K562 (cell line): ENCODE data around the gene CELF4. TPM values are rescaled to one million over a fixed set of nuclear protein-coding genes. Genes with fewer than 3 reads are reported as not detected.

Experiments used
- CC2D1A ChIP-seq: fragments of 450-650 bp; IDR thresholded peaks from 2 replicates; pipeline ENCODE4 v1.6.1; 2017; ENCODE audit warnings: mild to moderate bottlenecking
- CEBPZ ChIP-seq: fragments of 150-350 bp; IDR thresholded peaks from 2 replicates; pipeline ENCODE4 v1.6.1; 2014; ENCODE audit warnings: low read depth, mild to moderate bottlenecking, low read length, borderline replicate concordance
- DPF2 ChIP-seq: fragments of 450-650 bp; IDR thresholded peaks from 2 replicates; pipeline ENCODE4 v1.6.1; 2016
- HIVEP1 ChIP-seq: fragments of 250-450 bp; sonication (Bioruptor Pico); IDR thresholded peaks from 2 replicates; pipeline ENCODE4 v1.4.0; 2020; ENCODE audit warnings: mild to moderate bottlenecking
- HNRNPUL1 ChIP-seq: fragments of 200-400 bp; formaldehyde crosslinking; IDR thresholded peaks from 2 replicates; pipeline ENCODE4 v1.6.1; 2017; ENCODE audit warnings: low read length
- ILK ChIP-seq: fragments of 450-650 bp; IDR thresholded peaks from 2 replicates; pipeline ENCODE4 v1.6.1; 2016; ENCODE audit warnings: missing genetic modification characterization, low read depth, mild to moderate bottlenecking, missing compliant biosample characterization, moderate library complexity, borderline replicate concordance
- PURB ChIP-seq: sonication (generic); formaldehyde crosslinking; IDR thresholded peaks from 2 replicates; pipeline ENCODE4 v1.9.0; 2021; ENCODE audit warnings: low read depth, mild to moderate bottlenecking, missing genetic modification reagents
- RB1 ChIP-seq: fragments of 450-650 bp; IDR thresholded peaks from 2 replicates; pipeline ENCODE4 v1.6.1; 2017; ENCODE audit warnings: low read depth, mild to moderate bottlenecking
- ZNF589 ChIP-seq: fragments of 200-800 bp; sonication (Bioruptor generic); IDR thresholded peaks from 2 replicates; pipeline ENCODE4 v1.6.1; 2016; ENCODE audit warnings: low read depth, missing genetic modification characterization, missing compliant biosample characterization
- ZNF77 ChIP-seq: fragments of 250-450 bp; sonication (Bioruptor Pico); IDR thresholded peaks from 2 replicates; pipeline ENCODE4 v1.5.0; 2020
- polyA plus RNA-seq, 8 experiments: library from polyadenylated mRNA; depleted of rRNA in 4 of 8; stranded (reverse) in 5 of 8; unstranded in 3 of 8; fragments of >200 nt; fragmentation: Nextera tagmentation in 2 of 8; fragmentation: Illumina TruSeq in 1 of 8; extraction: Ambion mirVana in 2 of 8; extraction: Trizol in 1 of 8; gene quantifications; 2 replicates each; pipeline versions ENCODE4 v1.2.1 to v1.2.3, GENCODE V29; 2011 to 2014; ENCODE audit warnings: inconsistent platforms in 1 of 8, missing spikeins in 1 of 8
- total RNA-seq, 7 experiments: library from RNA; depleted of rRNA in 6 of 7; stranded (reverse); fragments of >200 nt in 6 of 7; fragmentation: Illumina TruSeq in 2 of 7; extraction: Trizol in 2 of 7; gene quantifications; 2 replicates each; pipeline versions ENCODE4 v1.2.1 to v1.2.3, GENCODE V29; 2011 to 2021; ENCODE audit warnings: low replicate concordance in 1 of 7
- TF ChIP-seq, protein P1 (sequence below): fragments of 250-450 bp; sonication (Bioruptor Pico); IDR thresholded peaks from 2 replicates; pipeline ENCODE4 v1.4.0; 2020; ENCODE audit warnings: mild to moderate bottlenecking
- TF ChIP-seq, protein P2 (sequence below): fragments of 250-450 bp; sonication (Bioruptor Pico); IDR thresholded peaks from 2 replicates; pipeline ENCODE4 v1.8.0; 2022; ENCODE audit warnings: inconsistent platforms, mild to moderate bottlenecking, moderate library complexity, borderline replicate concordance

The CELF4 gene
- total and polyA plus RNA-seq, 9 of the 15 experiments (the other 6 are each of a cell fraction or from before 2014, with no cell fraction given), result 0.04 to 0.24 (median 0.07) TPM; not detected in 3

GRCh38 chr18:37332219-37332618 is 233.4 kb downstream of the CELF4 start (continued):
- TF ChIP-seq RB1 (no peak), ZNF589 (CRISPR knock-in tag) (no peak), CC2D1A (no peak), DPF2 (no peak), HNRNPUL1 (no peak), PURB (CRISPR knock-in tag) (no peak), ILK (no peak), ZNF77 (CRISPR knock-in tag) (no peak), HIVEP1 (CRISPR knock-in tag) (no peak), CEBPZ (no peak)
- TF ChIP-seq, protein P1, sequence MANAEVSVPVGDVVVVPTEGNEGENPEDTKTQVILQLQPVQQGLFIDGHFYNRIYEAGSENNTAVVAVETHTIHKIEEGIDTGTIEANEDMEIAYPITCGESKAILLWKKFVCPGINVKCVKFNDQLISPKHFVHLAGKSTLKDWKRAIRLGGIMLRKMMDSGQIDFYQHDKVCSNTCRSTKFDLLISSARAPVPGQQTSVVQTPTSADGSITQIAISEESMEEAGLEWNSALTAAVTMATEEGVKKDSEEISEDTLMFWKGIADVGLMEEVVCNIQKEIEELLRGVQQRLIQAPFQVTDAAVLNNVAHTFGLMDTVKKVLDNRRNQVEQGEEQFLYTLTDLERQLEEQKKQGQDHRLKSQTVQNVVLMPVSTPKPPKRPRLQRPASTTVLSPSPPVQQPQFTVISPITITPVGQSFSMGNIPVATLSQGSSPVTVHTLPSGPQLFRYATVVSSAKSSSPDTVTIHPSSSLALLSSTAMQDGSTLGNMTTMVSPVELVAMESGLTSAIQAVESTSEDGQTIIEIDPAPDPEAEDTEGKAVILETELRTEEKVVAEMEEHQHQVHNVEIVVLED, result no peak
- TF ChIP-seq, protein P2, sequence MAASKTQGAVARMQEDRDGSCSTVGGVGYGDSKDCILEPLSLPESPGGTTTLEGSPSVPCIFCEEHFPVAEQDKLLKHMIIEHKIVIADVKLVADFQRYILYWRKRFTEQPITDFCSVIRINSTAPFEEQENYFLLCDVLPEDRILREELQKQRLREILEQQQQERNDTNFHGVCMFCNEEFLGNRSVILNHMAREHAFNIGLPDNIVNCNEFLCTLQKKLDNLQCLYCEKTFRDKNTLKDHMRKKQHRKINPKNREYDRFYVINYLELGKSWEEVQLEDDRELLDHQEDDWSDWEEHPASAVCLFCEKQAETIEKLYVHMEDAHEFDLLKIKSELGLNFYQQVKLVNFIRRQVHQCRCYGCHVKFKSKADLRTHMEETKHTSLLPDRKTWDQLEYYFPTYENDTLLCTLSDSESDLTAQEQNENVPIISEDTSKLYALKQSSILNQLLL (CRISPR knock-in tag), result no peak
